GM23248 (cell line): ENCODE measurements around the gene IL31. TPM values are rescaled to one million over a fixed set of nuclear protein-coding genes. Genes with fewer than 3 reads are reported as not detected.

Experiments
- DNase-seq: peaks from one replicate; pipeline ENCODE4 v3.0.0-alpha.2; 2015
- H2AFZ ChIP-seq: fragments of 200-600 bp; sonication (generic); 2 replicates; pipeline ENCODE4 v1.6.1; 2016; ENCODE audit warnings: antibody characterized with exemption
- H3F3A ChIP-seq: fragments of 200-600 bp; sonication (generic); 2 replicates; pipeline ENCODE4 v1.6.1; 2016; ENCODE audit warnings: mild to moderate bottlenecking, antibody characterized with exemption, mixed run types; ENCODE audit not compliant: insufficient read depth
- H3K27ac ChIP-seq: fragments of 200-600 bp; sonication (generic); 2 replicates; pipeline ENCODE4 v1.5.1; 2016; ENCODE audit warnings: mild to moderate bottlenecking
- H3K27me3 ChIP-seq: fragments of 200-600 bp; sonication (generic); replicated peaks from 2 replicates; pipeline ENCODE4 v1.6.1; 2016; ENCODE audit warnings: mild to moderate bottlenecking; ENCODE audit not compliant: insufficient read depth
- H3K36me3 ChIP-seq: fragments of 200-600 bp; sonication (generic); 2 replicates; pipeline ENCODE4 v1.6.1; 2016; ENCODE audit warnings: low read depth, mild to moderate bottlenecking
- H3K4me1 ChIP-seq: fragments of 200-600 bp; sonication (generic); 2 replicates; pipeline ENCODE4 v1.6.1; 2016; ENCODE audit warnings: mild to moderate bottlenecking; ENCODE audit not compliant: insufficient read depth
- H3K4me2 ChIP-seq: fragments of 200-600 bp; sonication (generic); one replicate; pipeline ENCODE4 v1.6.1; 2016; ENCODE audit warnings: mild to moderate bottlenecking; ENCODE audit not compliant: unreplicated experiment
- H3K4me3 ChIP-seq: fragments of 200-600 bp; sonication (generic); 2 replicates; pipeline ENCODE4 v1.5.1; 2016; ENCODE audit warnings: mild to moderate bottlenecking
- H3K79me2 ChIP-seq: fragments of 200-600 bp; sonication (generic); 2 replicates; pipeline ENCODE4 v1.6.1; 2016; ENCODE audit warnings: mild to moderate bottlenecking; ENCODE audit not compliant: insufficient read depth
- H3K9ac ChIP-seq: fragments of 200-600 bp; sonication (generic); 2 replicates; pipeline ENCODE4 v1.6.1; 2016; ENCODE audit warnings: mild to moderate bottlenecking
- H3K9me2 ChIP-seq: fragments of 200-600 bp; sonication (generic); 2 replicates; pipeline ENCODE4 v1.6.1; 2016; ENCODE audit warnings: mixed run types, mild to moderate bottlenecking, moderate library complexity; ENCODE audit not compliant: insufficient read depth
- H3K9me3 ChIP-seq: fragments of 200-600 bp; sonication (generic); one replicate; pipeline ENCODE4 v1.6.1; 2017; ENCODE audit warnings: low read depth
- H4K20me1 ChIP-seq: fragments of 200-600 bp; sonication (generic); 2 replicates; pipeline ENCODE4 v1.6.0; 2016; ENCODE audit not compliant: insufficient read depth
- EZH2 ChIP-seq: fragments of 200-600 bp; sonication (generic); IDR thresholded peaks from 2 replicates; pipeline ENCODE4 v1.6.1; 2018; ENCODE audit warnings: antibody characterized with exemption, mild to moderate bottlenecking; ENCODE audit not compliant: insufficient read depth, poor library complexity, severe bottlenecking
- EZH2phosphoT487 ChIP-seq: fragments of 200-600 bp; sonication (generic); IDR thresholded peaks from 2 replicates; pipeline ENCODE4 v1.6.1; 2018; ENCODE audit warnings: antibody characterized with exemption, moderate library complexity, mild to moderate bottlenecking, low read depth; ENCODE audit not compliant: insufficient read depth
- WGBS, 2 experiments: methylation state at CpG; one replicate each; pipeline ENCODE4 v1.1.6; 2015 to 2017; ENCODE audit warnings: low lambda C conversion rate in 2 of 2, low coverage in 1 of 2; ENCODE audit errors: missing lambda C conversion rate in 2 of 2; 5-methylcytosine and 5-hydroxymethylcytosine counted together
- in situ Hi-C: fragments of 300-500 bp; cut with MboI; formaldehyde crosslinking; loops from 2 replicates; pipeline ENCODE4 v1.15.0; 2020
- polyA plus RNA-seq: library from polyadenylated mRNA; unstranded; fragments of >200 nt; fragmentation: Nextera tagmentation; extraction: Ambion mirVana; gene quantifications from 2 replicates; pipeline ENCODE4 v1.2.1, GENCODE V29; 2016
- total RNA-seq: library from RNA; depleted of rRNA; stranded (reverse); fragments of >200 nt; shearing (Covaris generic); gene quantifications from 2 replicates; pipeline ENCODE4 v1.2.3, GENCODE V29; 2014

The IL31 gene
- total and polyA plus RNA-seq, 2 experiments from 2014 or later: not detected

GRCh38 chr12:122189626-122190475 is 15.8 kb upstream of the IL31 start:
- TF ChIP-seq EZH2phosphoT487 (no peak), EZH2 (no peak)
- Histone ChIP-seq H3K27me3 (no peaks in the 10 kb centered on the region), H3K4me1 (no peaks in the 10 kb centered on the region), H3K27ac (no peak overlapping the region), H2AFZ (no peak overlapping the region), H4K20me1 (no peaks in the 10 kb centered on the region), H3K4me3 (no peak overlapping the region), H3K9me3 (no peaks in the 10 kb centered on the region), H3K9ac (no peak overlapping the region), H3K36me3 (no peaks in the 10 kb centered on the region), H3F3A (no peaks in the 10 kb centered on the region), H3K79me2 (no peaks in the 10 kb centered on the region), H3K9me2 (no peaks in the 10 kb centered on the region), H3K4me2 (no peak overlapping the region)
- no peak for DNase-seq
- in situ Hi-C loops: no loop called here
- 79 to 83% methylated on average over 33 to 34 of the region's 34 CpGs for WGBS, 2 experiments

- no peak for TF ChIP-seq EZH2phosphoT487
- no peak for TF ChIP-seq EZH2
- Histone ChIP-seq H3K4me2 (no peak overlapping the region), H3K79me2 (no peaks in the 10 kb centered on the region), H3K9me2 (no peaks in the 10 kb centered on the region), H3K9ac (no peak overlapping the region), H2AFZ (no peak overlapping the region), H3K27ac (no peak overlapping the region), H4K20me1 (no peaks in the 10 kb centered on the region), H3F3A (no peaks in the 10 kb centered on the region), H3K27me3 (no peaks in the 10 kb centered on the region), H3K36me3 (no peaks in the 10 kb centered on the region), H3K9me3 (no peaks in the 10 kb centered on the region), H3K4me3 (no peak overlapping the region), H3K4me1 (no peaks in the 10 kb centered on the region)
- in situ Hi-C loops: no loop called here
- WGBS, 2 experiments: 54 to 56% methylated on average over 12 of the region's 12 CpGs
- DNase-seq: no peak
These were observed 13.4 kb upstream of the IL31 start for GRCh38 chr12:122187466-122187865.

GRCh38 chr12:122185494-122186082 is 11.6 kb upstream of the IL31 start:
- H3K27me3 ChIP-seq: no peaks in the 10 kb centered on the region
- H3K4me1 ChIP-seq: peaks cover 4% of the 10 kb centered on the region; the same call in 1 of the 2 replicates
- TF ChIP-seq EZH2phosphoT487: no peak
- TF ChIP-seq EZH2: no peak
- H3K4me3 ChIP-seq: no peak overlapping the region
- no peaks in the 10 kb centered on the region for H3K9me2 ChIP-seq
- H3K9ac ChIP-seq: no peak overlapping the region
- H3K79me2 ChIP-seq: no peaks in the 10 kb centered on the region
- H3K9me3 ChIP-seq: no peaks in the 10 kb centered on the region
- H3F3A ChIP-seq: no peaks in the 10 kb centered on the region; the same call in 1 of the 2 replicates
- DNase-seq: no peak
- H3K27ac ChIP-seq: no peak overlapping the region
- no peaks in the 10 kb centered on the region for H4K20me1 ChIP-seq
- H3K36me3 ChIP-seq: no peaks in the 10 kb centered on the region
- H3K4me2 ChIP-seq: no peak overlapping the region
- in situ Hi-C loops: no loop called here
- 92 to 96% methylated on average over 10 of the region's 10 CpGs for WGBS, 2 experiments
- no peak overlapping the region for H2AFZ ChIP-seq

GRCh38 chr12:122185079-122185478 is 11.1 kb upstream of the IL31 start:
- peaks cover 5% of the 10 kb centered on the region for H3F3A ChIP-seq
- TF ChIP-seq EZH2 (no peak), EZH2phosphoT487 (no peak)
- peaks cover 4% of the 10 kb centered on the region; the same call in 1 of the 2 replicates for H3K4me1 ChIP-seq
- no peaks in the 10 kb centered on the region for H3K27me3 ChIP-seq
- H3K4me3 ChIP-seq: no peak overlapping the region
- no peaks in the 10 kb centered on the region for H3K36me3 ChIP-seq
- H4K20me1 ChIP-seq: no peaks in the 10 kb centered on the region
- no peak overlapping the region for H3K4me2 ChIP-seq
- in situ Hi-C loops: no loop called here
- no peak for DNase-seq
- no peak overlapping the region for H3K9ac ChIP-seq
- WGBS, 2 experiments: 88 to 92% methylated on average over 7 of the region's 7 CpGs
- H3K79me2 ChIP-seq: no peaks in the 10 kb centered on the region
- H3K9me2 ChIP-seq: no peaks in the 10 kb centered on the region
- no peak overlapping the region for H2AFZ ChIP-seq
- H3K9me3 ChIP-seq: no peaks in the 10 kb centered on the region
- no peak overlapping the region for H3K27ac ChIP-seq
